ENCODE measurements around the gene CLASRP.

GRCh38 chr19:45009625-45010255 lies 29.1 kb upstream of the CLASRP start:
- no peak for TF ChIP-seq REST (IDR thresholded peaks at IDR 0.05; ENCODE audit: insufficient read depth in 1 of 2, low read depth in 2 of 2, low read length in 2 of 2)
- no peak for TF ChIP-seq POLR2AphosphoS5 (IDR thresholded peaks at IDR 0.05; ENCODE audit: low read depth, low read length)
- TF ChIP-seq TAF1 (IDR thresholded peaks at IDR 0.05; ENCODE audit: borderline replicate concordance, insufficient read depth, low read length): no peak
- TF ChIP-seq SIN3A (IDR thresholded peaks at IDR 0.05; ENCODE audit: borderline replicate concordance, insufficient read depth, low read length): no peak
